NCI-H2081 (cell line): ENCODE data around the gene CTSE.

Experiments used
- DNase-seq, 2 experiments: peaks; one replicate each; lab custom pipeline; 2025; lab: John Stamatoyannopoulos, UW

Gene CTSE

DNA sequence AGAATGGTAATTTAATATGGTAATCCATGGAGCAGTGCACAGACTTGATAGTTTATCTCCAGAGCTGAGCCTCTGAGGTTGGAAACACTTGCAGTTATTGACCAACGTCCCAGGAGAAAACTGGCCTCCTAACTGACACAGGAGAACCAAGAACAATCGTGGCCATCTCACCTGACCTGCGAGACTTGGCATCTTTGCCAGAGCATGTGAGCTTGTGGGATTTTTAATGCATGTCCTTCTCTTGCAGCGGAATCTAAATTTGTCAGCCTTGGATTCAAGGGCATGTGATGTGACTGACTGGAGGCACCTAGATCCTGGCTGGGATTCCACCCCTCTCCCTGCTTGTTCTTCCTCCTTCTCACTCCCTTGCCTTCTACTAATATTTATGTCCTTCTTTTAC lies 52.6 kb downstream of the CTSE start:
- no peak for DNase-seq

DNA sequence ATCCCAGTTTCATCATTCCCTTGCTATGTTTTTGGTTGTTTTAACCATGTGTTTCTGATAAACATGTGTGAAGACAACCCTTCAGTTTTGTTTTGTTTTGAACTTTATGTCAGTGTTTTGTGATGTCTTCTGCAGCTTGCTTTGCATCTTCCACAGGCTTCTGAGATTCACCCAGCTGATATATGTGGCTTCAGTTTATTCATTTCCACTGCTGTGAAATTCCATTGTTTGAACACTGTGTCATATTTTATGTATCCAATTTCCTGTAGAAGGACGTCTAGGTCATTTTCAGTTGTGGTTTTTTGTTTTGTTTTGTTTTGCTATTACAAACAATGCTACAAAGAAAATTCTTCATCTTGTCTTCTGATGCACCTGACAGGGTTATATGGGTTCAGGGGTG lies 53.2 kb downstream of the CTSE start:
- no peak for DNase-seq

DNA sequence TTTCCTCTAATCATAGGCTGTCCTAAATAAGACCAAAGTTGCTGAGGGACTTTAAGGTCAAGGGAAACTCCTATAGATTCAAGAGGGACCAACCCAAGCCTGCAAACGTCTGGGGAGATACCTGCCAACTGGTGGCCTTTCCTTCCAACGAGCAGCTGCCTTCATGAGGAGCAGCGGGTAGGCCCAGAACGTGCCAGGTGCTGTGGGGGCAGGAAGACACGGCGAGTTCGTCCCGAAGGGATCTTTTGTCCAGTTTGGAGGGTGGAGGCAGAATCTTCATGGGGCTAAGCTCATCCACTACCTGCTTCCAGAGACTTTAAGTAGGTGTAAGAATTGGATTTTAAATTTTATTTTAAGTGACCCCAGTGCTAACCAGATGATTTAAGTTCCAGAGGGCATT lies 54.5 kb downstream of the CTSE start:
- DNase-seq = no peak

DNA sequence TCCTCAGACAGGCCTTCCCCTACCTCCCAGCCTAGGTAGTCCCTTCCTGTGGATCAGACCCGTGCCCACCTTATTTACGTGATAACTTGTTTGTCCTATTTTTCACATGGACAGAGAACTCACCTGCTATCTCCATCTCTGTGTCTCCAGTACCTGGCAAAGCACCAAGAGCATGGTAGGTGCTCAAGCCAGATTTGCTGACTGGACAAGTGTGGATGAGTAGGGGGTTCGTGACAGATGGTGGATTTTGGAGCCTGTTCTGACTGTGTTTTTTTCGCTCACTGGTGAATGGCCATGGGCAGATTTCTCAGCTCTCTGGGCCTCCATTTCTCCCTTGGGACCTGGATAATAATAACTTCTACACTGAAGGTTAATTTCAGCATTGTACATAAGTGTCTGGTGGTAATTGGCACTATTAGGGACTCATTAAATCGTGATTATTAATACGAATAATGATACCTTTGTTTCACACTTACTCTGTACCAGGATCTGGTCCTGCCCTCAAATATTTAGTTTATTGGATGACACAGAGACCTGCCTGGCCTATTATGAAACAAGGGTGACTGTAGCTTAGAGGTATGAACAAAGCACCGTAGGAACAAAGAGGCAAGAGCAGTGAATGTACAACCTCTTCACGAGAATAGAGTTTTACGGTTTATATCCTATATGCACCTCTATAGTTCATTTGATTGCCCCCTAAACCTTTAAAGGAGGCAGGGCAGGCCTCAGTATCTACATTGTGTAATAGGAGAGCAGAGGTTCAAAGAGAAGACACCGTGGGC lies 56.0 kb downstream of the CTSE start:
- no peak for DNase-seq

DNA sequence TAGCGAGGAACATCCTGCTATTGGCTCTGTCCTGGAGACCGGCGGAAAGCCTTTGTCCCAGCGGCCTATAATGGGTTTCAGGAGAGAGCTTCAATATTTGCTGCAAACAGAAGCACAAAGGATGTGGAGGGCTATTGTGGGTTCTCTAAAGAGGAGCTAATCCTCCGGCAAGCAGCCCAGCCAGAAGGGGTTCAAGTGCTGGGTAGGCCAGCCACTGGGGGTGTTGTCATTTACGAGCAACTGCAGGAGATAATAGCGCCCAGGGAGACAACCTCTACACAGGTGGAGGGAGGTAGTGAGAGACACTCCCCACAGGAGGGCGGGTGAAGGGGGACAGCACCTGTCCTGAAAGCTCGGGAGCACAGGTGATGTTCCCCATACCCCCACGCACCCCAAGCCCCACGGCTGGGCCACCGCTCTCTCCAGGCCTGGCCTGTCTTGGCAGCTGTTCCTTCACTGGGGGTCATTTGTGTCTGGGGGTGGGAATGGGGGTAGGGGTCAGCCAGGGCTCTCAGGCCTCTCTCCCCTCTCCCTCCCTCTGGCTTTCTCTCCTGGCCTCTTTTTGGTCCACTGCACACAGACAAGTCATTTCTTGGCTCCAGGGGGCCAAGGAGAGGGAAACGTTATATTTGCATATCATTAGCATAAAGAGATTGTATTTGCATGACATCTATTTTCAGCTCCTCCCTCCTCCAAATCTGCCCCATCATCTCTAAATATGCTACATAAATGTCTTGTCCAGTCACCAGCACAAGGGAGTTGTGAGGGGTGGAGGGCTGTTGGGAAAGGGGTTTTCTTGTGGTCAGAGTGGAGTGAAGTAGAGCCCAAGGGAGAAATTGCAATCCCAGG lies 58.4 kb downstream of the CTSE start:
- peak; percentile 94 to 99 for DNase-seq

DNA sequence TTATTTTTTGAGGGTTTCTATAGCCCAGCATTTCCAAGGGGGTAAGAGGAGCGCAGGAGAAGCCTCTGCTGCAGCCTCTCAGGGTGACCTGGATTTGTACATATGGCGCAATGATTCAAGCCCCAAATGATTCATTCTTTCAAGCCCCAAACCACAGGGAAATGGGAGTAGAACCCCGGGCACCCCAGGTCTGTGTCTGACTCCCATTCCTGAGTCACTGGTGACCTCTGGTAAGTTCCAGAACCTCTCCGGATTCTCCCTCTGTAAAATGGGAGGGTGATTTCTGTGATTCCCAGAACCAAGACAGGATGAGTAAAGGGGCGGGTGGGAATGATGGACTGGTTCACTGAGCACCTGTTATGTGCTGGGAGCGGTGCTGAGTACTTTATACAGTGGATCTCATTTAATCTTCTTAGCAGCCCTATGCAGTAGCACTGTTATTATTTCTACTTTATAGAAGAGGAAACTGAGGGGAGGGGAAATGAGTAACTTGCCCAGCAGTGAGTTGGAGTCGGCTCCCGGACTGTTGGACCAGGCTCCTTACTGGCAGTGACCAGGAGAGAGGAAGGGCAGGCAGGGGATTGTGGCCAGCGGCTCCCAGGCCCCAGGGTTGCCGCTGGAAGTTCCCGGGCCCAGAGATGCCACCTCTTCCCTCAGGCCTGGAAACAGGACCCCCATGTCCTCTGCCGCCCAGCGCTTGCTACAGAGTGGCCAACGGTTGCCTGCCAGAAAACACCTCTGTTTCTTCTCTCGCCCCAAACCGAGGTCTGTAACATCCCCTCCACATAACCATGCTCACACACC lies 60.1 kb downstream of the CTSE start:
- no peak for DNase-seq

DNA sequence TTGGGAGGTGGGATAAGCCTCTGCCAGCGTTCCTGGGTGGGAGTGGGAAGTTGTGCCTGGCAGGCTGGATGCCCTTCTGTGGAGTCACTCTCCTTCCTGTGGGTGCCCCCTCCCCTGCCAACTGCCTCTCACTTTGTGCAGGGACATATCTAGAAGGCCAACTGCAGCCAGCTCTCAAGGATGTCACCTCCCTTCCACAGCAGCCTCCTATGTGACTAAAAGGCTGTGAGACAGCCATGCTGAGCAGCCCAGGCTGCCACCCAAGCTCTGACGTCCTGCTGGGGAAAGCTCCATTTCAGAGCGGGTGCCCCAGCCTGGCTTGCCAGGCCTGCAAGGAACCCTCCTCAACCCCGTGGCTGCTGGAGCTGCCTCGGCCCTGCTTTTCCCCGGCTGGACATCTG lies 60.9 kb downstream of the CTSE start:
- DNase-seq = no peak

DNA sequence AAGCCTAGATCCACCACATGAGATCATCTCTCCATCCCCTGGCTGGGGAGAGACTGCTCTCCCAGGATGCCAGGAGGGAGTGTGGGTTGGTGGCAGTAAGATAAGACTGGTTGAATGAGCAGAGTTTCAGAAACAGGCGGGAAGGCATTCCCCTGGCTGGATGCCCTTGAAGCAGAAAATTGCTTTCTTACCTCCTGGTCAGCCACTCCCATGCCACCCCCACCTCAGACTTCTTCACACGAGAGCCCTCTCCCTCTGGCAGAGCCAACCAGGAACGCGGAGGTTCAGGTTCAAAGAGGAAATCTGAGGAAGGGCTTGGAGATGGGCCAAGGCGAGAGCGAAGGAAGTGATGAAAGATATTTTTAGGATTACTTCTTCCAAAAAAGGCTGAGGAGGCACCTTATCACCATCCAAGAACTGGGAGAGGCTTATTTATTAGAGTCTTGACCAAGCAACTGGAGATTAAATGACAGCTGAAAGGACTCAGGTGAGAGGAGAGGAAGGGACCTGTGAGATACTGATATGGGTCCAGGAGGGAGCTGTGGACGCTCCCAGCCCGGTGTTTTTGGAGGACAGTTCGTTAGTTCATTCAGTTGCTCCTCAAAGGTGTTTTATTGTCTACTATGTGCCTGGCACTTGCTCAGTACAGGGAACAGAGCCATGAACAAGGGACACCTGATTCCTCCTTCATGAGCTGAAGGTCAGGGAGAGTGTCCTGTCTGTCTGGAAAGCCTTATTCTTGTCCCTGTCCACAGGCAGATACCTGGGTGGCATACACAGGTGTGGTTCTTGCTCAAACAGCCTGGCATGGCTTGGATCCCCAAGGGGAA lies 61.5 kb downstream of the CTSE start:
- no peak for DNase-seq

DNA sequence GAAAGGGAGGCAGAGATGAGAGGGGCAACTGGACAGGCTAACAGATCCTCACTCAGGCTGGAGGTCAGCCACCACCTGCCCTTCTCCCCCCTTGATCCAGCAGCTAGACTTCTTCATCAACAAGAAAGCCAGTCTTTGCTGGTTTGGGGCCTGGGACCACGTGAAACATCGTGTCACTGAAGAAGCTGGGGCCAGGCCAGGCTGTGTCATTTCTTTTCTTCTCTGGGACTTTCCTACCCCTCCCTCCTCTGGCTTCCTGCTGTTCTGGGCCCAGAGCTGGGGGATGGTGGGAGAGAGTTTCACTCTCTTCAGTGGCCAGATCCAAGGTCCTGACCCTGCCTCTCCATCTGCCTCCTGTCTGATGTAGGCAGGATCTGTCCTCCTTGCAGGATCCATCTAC lies 62.3 kb downstream of the CTSE start:
- DNase-seq = no peak

DNA sequence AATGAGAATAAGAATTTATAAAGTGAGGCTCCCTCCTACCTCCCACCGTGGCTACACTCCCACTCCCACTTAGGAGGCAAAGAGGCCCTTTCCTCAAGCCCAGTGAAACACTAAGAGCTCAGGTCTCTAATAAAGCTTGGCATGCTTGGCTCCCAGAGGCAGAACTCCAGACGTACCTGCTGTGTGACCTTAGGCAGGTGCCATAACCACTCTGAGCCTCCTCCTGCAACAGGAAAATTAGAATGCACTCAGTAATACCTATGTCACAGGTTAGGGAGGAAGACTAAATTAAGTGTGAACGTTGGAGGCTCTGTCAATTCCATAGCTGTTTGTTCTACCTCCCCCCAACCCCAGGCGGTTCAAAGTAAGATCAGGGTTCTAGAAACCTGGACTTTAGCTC lies 63.9 kb downstream of the CTSE start:
- DNase-seq = no peak
